Measurements from ENCODE around the gene LRPAP1.
A peak's percentile ranks its signal among the peaks of the same experiment; 100 is the strongest.

LRPAP1 gene

GRCh38 chr4:3527914-3528876 is 4.0 kb downstream of the LRPAP1 start:
- TF ChIP-seq CTCF (IDR thresholded peaks at IDR 0.05) = no peak
- Histone ChIP-seq H3K4me1 (ENCODE audit: control insufficient read depth in 1 of 2, insufficient read depth in 1 of 2, low read depth in 1 of 2, low read length in 1 of 2) (peaks cover 41 to 42% of the 10 kb centered on the region in 2 experiments), H3K4me3 (ENCODE audit: low read depth in 1 of 2, low read length in 1 of 2) (no peak overlapping the region), H3K36me3 (peaks cover 56% of the 10 kb centered on the region), H3K27me3 (no peaks in the 10 kb centered on the region), H3K27ac (peak overlapping the region; percentile 79), H3K9me3 (no peaks in the 10 kb centered on the region)

- Histone ChIP-seq H3K27ac (no peak overlapping the region), H3K27me3 (no peaks in the 10 kb centered on the region), H3K4me3 (ENCODE audit: low read depth in 1 of 2, low read length in 1 of 2) (no peak overlapping the region), H3K36me3 (peaks cover 65% of the 10 kb centered on the region), H3K4me1 (ENCODE audit: control insufficient read depth in 1 of 2, insufficient read depth in 1 of 2, low read depth in 1 of 2, low read length in 1 of 2) (peaks cover 34 to 35% of the 10 kb centered on the region in 2 experiments), H3K9me3 (no peaks in the 10 kb centered on the region)
- no peak for TF ChIP-seq CTCF (IDR thresholded peaks at IDR 0.05)
These were observed 4.9 kb downstream of the LRPAP1 start for GRCh38 chr4:3527101-3527913.

GRCh38 chr4:3526456-3526855 is 5.8 kb downstream of the LRPAP1 start:
- no peak for TF ChIP-seq CTCF (IDR thresholded peaks at IDR 0.05)
- peaks cover 73% of the 10 kb centered on the region for H3K36me3 ChIP-seq
- no peaks in the 10 kb centered on the region for H3K9me3 ChIP-seq
- no peak overlapping the region for H3K27ac ChIP-seq
- peaks cover 27 to 30% of the 10 kb centered on the region in 2 experiments for H3K4me1 ChIP-seq (ENCODE audit: control insufficient read depth in 1 of 2, insufficient read depth in 1 of 2, low read depth in 1 of 2, low read length in 1 of 2)
- H3K27me3 ChIP-seq = no peaks in the 10 kb centered on the region
- no peak overlapping the region for H3K4me3 ChIP-seq (ENCODE audit: low read depth in 1 of 2, low read length in 1 of 2)

- Histone ChIP-seq H3K27me3 (no peaks in the 10 kb centered on the region), H3K4me3 (ENCODE audit: low read depth in 1 of 2, low read length in 1 of 2) (no peak overlapping the region), H3K36me3 (peaks cover 80% of the 10 kb centered on the region), H3K27ac (no peak overlapping the region), H3K4me1 (ENCODE audit: control insufficient read depth in 1 of 2, insufficient read depth in 1 of 2, low read depth in 1 of 2, low read length in 1 of 2) (peaks cover 20 to 24% of the 10 kb centered on the region in 2 experiments), H3K9me3 (no peaks in the 10 kb centered on the region)
- TF ChIP-seq CTCF (IDR thresholded peaks at IDR 0.05) = no peak
These were observed 6.4 kb downstream of the LRPAP1 start for GRCh38 chr4:3525532-3526430.

GRCh38 chr4:3524920-3525319 is 7.3 kb downstream of the LRPAP1 start:
- Histone ChIP-seq H3K4me1 (ENCODE audit: control insufficient read depth in 1 of 2, insufficient read depth in 1 of 2, low read depth in 1 of 2, low read length in 1 of 2) (peaks cover 11 to 15% of the 10 kb centered on the region in 2 experiments), H3K27me3 (no peaks in the 10 kb centered on the region), H3K27ac (no peak overlapping the region), H3K4me3 (ENCODE audit: low read depth in 1 of 2, low read length in 1 of 2) (no peak overlapping the region), H3K9me3 (no peaks in the 10 kb centered on the region), H3K36me3 (peaks cover 89% of the 10 kb centered on the region)
- TF ChIP-seq CTCF (IDR thresholded peaks at IDR 0.05) = no peak
